ENCODE measurements around the gene MOG. TPM values are rescaled to one million over a fixed set of nuclear protein-coding genes. Genes with fewer than 3 reads are reported as not detected.
"Not testable (repeated sequence)": the region's sequence is repeated elsewhere in the genome, so short reads cannot be mapped to it uniquely, and the experiment has no call there.

MOG gene
- polyA plus RNA-seq, 2 of the 4 experiments (the other 2 are of a cell fraction), result not detected

DNA sequence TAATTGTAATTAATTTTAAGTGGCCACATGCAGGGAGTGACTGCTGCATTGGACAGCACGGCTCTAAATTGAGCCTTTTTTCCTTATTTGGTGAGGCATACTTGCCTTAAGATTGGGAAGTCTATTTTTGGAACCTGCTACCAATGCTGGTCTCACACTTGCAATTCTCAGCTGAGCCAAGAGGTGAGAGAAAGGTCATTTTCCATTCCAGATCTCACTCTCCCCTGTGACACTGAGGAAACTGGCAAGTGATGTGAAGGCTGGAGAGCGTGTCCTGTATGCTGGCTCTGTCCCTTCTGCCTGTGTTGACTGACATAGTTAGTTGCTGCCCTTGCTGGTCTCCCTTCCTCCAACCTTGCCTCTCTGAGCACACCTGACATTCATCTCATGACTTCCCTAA, 735 bp upstream of the MOG start:
- ChIA-PET CTCF (interaction anchor here (1.4 to 12.2 kb wide), 2 partner anchors 19 to 45 kb away, joined by 3 to 183 read pairs; partner anchors contain the start of gene GABBR1), POLR2A (no interaction called here)
- no peak for ATAC-seq
- Histone ChIP-seq H3K9me3 (no peaks in the 10 kb centered on the region), H3K27ac (no peak overlapping the region), H3K4me2 (no peak overlapping the region), H3K4me3 (no peak overlapping the region), H3K4me1 (no peaks in the 10 kb centered on the region)
- FAIRE-seq, result no peak
- TF ChIP-seq, protein P1, sequence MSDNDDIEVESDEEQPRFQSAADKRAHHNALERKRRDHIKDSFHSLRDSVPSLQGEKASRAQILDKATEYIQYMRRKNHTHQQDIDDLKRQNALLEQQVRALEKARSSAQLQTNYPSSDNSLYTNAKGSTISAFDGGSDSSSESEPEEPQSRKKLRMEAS (IDR thresholded peaks at IDR 0.05), result no peak
- TF ChIP-seq, protein P2, sequence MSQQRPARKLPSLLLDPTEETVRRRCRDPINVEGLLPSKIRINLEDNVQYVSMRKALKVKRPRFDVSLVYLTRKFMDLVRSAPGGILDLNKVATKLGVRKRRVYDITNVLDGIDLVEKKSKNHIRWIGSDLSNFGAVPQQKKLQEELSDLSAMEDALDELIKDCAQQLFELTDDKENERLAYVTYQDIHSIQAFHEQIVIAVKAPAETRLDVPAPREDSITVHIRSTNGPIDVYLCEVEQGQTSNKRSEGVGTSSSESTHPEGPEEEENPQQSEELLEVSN (IDR thresholded peaks at IDR 0.05; ENCODE audit: borderline replicate concordance, low read depth), result no peak
- TF ChIP-seq, protein P3, sequence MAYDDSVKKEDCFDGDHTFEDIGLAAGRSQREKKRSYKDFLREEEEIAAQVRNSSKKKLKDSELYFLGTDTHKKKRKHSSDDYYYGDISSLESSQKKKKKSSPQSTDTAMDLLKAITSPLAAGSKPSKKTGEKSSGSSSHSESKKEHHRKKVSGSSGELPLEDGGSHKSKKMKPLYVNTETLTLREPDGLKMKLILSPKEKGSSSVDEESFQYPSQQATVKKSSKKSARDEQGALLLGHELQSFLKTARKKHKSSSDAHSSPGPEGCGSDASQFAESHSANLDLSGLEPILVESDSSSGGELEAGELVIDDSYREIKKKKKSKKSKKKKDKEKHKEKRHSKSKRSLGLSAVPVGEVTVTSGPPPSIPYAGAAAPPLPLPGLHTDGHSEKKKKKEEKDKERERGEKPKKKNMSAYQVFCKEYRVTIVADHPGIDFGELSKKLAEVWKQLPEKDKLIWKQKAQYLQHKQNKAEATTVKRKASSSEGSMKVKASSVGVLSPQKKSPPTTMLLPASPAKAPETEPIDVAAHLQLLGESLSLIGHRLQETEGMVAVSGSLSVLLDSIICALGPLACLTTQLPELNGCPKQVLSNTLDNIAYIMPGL (CRISPR knock-in tag; IDR thresholded peaks at IDR 0.05; ENCODE audit: borderline replicate concordance), result no peak
- no peak for TF ChIP-seq CBX8 (IDR thresholded peaks at IDR 0.05)
- no peak for TF ChIP-seq EP300 (IDR thresholded peaks at IDR 0.05)
- no peak for TF ChIP-seq ZNF302 (CRISPR knock-in tag; IDR thresholded peaks at IDR 0.05)
- TF ChIP-seq ZC3H11A (IDR thresholded peaks at IDR 0.05), result no peak
- TF ChIP-seq HDAC2 (IDR thresholded peaks at IDR 0.05), result no peak
- TF ChIP-seq RAD21 (conservative IDR thresholded peaks at IDR 0.05 in 1 of 2, IDR thresholded peaks at IDR 0.05 in 1 of 2), result no peak
- TF ChIP-seq RARB (CRISPR knock-in tag; IDR thresholded peaks at IDR 0.05), result no peak
- TF ChIP-seq, protein P4, sequence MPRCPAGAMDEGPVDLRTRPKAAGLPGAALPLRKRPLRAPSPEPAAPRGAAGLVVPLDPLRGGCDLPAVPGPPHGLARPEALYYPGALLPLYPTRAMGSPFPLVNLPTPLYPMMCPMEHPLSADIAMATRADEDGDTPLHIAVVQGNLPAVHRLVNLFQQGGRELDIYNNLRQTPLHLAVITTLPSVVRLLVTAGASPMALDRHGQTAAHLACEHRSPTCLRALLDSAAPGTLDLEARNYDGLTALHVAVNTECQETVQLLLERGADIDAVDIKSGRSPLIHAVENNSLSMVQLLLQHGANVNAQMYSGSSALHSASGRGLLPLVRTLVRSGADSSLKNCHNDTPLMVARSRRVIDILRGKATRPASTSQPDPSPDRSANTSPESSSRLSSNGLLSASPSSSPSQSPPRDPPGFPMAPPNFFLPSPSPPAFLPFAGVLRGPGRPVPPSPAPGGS (IDR thresholded peaks at IDR 0.05), result no peak
- TF ChIP-seq CHD2 (IDR thresholded peaks at IDR 0.05; ENCODE audit: low read length, partially characterized antibody), result no peak
- no peak for TF ChIP-seq RFX5 (IDR thresholded peaks at IDR 0.05)
- no peak for TF ChIP-seq FOXS1 (CRISPR knock-in tag; IDR thresholded peaks at IDR 0.05)
- no peak for TF ChIP-seq PHF8 (IDR thresholded peaks at IDR 0.05; ENCODE audit: borderline replicate concordance, low read depth)
- DNase-seq (ENCODE audit: low read depth in 1 of 2, low spot score in 1 of 2), result no peak
- 52% methylated on average over 2 of the region's 2 CpGs for WGBS (ENCODE audit: missing lambda C conversion rate)

DNA sequence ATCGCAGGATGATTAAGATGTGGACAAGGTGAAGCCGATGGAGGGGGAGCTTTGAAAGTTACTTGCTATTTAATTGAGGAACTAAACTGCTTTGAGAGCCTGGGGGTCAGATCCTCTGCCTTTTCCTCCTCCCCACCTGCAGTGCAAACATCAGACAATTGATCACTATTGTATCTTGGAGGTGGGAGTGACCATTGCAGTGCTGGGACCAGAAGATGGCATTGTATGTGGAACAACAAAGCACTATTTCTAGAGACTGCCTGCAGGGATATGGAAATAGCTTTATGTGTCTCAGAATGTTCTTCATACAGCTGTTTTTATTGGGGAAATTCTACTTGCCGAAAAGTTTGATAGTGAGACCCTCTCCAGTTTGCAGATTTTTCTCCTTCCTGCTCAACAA, 4.2 kb downstream of the MOG start:
- ATAC-seq, result no peak
- 66% methylated on average over 3 of the region's 3 CpGs for WGBS (ENCODE audit: missing lambda C conversion rate)
- no peak for FAIRE-seq
- no peak for TF ChIP-seq NR3C1 (IDR thresholded peaks at IDR 0.05)
- TF ChIP-seq SMC3 (IDR thresholded peaks at IDR 0.05), result no peak
- TF ChIP-seq, protein P5, sequence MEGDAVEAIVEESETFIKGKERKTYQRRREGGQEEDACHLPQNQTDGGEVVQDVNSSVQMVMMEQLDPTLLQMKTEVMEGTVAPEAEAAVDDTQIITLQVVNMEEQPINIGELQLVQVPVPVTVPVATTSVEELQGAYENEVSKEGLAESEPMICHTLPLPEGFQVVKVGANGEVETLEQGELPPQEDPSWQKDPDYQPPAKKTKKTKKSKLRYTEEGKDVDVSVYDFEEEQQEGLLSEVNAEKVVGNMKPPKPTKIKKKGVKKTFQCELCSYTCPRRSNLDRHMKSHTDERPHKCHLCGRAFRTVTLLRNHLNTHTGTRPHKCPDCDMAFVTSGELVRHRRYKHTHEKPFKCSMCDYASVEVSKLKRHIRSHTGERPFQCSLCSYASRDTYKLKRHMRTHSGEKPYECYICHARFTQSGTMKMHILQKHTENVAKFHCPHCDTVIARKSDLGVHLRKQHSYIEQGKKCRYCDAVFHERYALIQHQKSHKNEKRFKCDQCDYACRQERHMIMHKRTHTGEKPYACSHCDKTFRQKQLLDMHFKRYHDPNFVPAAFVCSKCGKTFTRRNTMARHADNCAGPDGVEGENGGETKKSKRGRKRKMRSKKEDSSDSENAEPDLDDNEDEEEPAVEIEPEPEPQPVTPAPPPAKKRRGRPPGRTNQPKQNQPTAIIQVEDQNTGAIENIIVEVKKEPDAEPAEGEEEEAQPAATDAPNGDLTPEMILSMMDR (IDR thresholded peaks at IDR 0.05), result no peak
- no peak for TF ChIP-seq RAD21 (conservative IDR thresholded peaks at IDR 0.05 in 1 of 2, IDR thresholded peaks at IDR 0.05 in 1 of 2)
- TF ChIP-seq CBX8 (IDR thresholded peaks at IDR 0.05), result no peak
- no peak for TF ChIP-seq RNF2 (IDR thresholded peaks at IDR 0.05; ENCODE audit: borderline replicate concordance, low read depth)
- TF ChIP-seq FOSB (CRISPR knock-in tag; IDR thresholded peaks at IDR 0.05), result no peak
- TF ChIP-seq FOXS1 (CRISPR knock-in tag; IDR thresholded peaks at IDR 0.05), result no peak
- no peak for TF ChIP-seq GATA3 (IDR thresholded peaks at IDR 0.05; ENCODE audit: borderline replicate concordance)
- no peak for TF ChIP-seq RCOR1 (IDR thresholded peaks at IDR 0.05; ENCODE audit: low read depth, low read length)
- TF ChIP-seq ZFP36 (IDR thresholded peaks at IDR 0.05; ENCODE audit: borderline replicate concordance, partially characterized antibody), result no peak
- TF ChIP-seq, protein P6, sequence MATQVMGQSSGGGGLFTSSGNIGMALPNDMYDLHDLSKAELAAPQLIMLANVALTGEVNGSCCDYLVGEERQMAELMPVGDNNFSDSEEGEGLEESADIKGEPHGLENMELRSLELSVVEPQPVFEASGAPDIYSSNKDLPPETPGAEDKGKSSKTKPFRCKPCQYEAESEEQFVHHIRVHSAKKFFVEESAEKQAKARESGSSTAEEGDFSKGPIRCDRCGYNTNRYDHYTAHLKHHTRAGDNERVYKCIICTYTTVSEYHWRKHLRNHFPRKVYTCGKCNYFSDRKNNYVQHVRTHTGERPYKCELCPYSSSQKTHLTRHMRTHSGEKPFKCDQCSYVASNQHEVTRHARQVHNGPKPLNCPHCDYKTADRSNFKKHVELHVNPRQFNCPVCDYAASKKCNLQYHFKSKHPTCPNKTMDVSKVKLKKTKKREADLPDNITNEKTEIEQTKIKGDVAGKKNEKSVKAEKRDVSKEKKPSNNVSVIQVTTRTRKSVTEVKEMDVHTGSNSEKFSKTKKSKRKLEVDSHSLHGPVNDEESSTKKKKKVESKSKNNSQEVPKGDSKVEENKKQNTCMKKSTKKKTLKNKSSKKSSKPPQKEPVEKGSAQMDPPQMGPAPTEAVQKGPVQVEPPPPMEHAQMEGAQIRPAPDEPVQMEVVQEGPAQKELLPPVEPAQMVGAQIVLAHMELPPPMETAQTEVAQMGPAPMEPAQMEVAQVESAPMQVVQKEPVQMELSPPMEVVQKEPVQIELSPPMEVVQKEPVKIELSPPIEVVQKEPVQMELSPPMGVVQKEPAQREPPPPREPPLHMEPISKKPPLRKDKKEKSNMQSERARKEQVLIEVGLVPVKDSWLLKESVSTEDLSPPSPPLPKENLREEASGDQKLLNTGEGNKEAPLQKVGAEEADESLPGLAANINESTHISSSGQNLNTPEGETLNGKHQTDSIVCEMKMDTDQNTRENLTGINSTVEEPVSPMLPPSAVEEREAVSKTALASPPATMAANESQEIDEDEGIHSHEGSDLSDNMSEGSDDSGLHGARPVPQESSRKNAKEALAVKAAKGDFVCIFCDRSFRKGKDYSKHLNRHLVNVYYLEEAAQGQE (IDR thresholded peaks at IDR 0.05), result no peak
- TF ChIP-seq PHF8 (IDR thresholded peaks at IDR 0.05; ENCODE audit: borderline replicate concordance, low read depth), result no peak
- no peak overlapping the region for H3K4me3 ChIP-seq
- ChIA-PET CTCF (interaction anchor here (2.3 to 6.8 kb wide), 2 partner anchors 7 to 11 kb away, joined by 14 to 69 read pairs; no protein-coding TSS in a partner anchor), POLR2A (no interaction called here)
- H3K4me1 ChIP-seq, result no peaks in the 10 kb centered on the region
- no peak overlapping the region for H3K27ac ChIP-seq
- DNase-seq (ENCODE audit: low read depth in 1 of 2, low spot score in 1 of 2), result no peak
- H3K9me3 ChIP-seq, result no peaks in the 10 kb centered on the region
- no peak overlapping the region for H3K4me2 ChIP-seq

DNA sequence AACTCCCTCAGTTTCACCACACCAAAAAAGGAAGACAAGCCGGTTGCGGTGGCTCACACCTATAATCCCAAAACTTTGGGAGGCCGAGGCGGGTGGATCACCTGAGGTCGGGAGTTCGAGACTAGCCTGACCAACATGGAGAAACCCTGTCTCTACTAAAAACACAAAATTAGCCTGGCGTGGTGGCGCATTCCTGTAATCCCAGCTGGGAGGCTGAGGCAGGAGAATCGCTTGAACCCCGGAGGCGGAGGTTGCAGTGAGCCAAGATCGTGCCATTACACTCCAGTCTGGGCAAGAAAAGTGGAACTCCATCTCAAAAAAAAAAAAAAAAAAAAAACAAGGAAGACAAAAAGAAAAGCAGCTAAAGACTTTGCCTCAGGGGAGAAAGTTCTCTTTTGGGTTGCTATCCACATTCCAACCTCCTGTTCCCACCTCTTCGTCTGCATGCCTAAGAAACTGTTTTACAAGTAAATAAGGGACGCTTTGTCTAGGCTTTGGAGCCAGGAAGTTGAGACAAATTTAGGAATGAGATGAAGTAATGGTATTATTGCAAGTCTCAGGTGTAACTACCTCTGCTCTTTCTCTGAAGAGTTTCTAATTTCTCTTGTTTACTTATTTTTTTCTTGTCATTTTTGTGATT, 4.7 kb downstream of the MOG start:
- ATAC-seq; H3K27ac ChIP-seq; H3K9me3 ChIP-seq; FAIRE-seq; H3K4me1 ChIP-seq; H3K4me3 ChIP-seq; DNase-seq (ENCODE audit: low read depth in 1 of 2, low spot score in 1 of 2); H3K4me2 ChIP-seq: not testable (repeated sequence)
- CTCF ChIA-PET, result interaction anchor here (2.3 to 6.8 kb wide), 2 partner anchors 8 to 11 kb away, joined by 14 to 69 read pairs; no protein-coding TSS in a partner anchor
- POLR2A ChIA-PET, result interaction anchor here (0.6 kb wide), 1 partner anchor 8 kb away, joined by 3 read pairs; no protein-coding TSS in a partner anchor
- WGBS (ENCODE audit: missing lambda C conversion rate), result 81% methylated on average over 14 of the region's 14 CpGs
